ENCODE data around the gene PRKCH.

The PRKCH gene

DNA sequence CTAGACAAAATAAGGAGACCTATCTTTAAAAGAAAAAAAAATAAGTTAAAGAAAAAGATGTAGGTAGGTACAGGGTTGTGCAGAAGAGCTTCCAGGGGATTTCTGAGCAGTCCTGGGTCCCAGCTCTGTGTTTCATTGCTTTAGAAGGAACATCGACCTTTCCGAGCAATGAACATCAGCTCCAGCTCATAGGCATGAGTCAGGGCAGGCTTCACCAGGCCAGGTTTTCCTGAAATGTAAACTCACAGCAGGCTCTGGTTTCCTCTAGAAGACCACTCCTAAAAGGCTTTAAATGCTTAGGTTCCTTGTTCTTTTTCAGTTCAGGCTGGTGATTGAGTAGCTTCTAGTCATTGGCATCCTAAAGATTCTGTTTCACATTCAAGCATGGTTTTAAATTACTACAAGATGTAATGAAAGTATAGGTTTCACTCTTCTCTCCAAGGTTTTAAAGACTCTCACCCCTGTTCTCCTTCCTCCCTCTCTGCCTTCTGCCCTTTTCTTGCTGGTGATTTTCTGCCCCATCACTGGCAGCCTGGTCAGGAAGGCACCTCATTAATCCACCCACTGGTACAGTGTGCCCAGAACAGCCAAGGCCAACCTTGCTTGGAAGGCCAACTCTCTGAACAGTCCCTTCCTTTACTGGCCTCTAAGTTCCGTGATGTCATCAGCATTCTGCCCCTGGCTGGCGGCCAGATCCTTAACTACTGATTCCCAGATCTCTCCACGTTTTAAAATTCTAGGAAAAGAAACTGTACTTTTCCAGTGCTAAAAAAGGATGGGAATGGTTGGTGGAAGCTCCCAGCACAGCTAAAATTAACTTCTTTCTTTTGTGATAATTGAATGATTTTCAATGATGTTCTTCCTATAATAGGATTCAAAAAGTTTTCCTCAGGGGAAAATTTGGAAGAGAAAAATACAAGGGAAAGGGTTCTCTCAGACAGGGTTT, 264.5 kb downstream of the PRKCH start:
- TF ChIP-seq, protein P1, sequence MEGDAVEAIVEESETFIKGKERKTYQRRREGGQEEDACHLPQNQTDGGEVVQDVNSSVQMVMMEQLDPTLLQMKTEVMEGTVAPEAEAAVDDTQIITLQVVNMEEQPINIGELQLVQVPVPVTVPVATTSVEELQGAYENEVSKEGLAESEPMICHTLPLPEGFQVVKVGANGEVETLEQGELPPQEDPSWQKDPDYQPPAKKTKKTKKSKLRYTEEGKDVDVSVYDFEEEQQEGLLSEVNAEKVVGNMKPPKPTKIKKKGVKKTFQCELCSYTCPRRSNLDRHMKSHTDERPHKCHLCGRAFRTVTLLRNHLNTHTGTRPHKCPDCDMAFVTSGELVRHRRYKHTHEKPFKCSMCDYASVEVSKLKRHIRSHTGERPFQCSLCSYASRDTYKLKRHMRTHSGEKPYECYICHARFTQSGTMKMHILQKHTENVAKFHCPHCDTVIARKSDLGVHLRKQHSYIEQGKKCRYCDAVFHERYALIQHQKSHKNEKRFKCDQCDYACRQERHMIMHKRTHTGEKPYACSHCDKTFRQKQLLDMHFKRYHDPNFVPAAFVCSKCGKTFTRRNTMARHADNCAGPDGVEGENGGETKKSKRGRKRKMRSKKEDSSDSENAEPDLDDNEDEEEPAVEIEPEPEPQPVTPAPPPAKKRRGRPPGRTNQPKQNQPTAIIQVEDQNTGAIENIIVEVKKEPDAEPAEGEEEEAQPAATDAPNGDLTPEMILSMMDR (IDR thresholded peaks at IDR 0.05; ENCODE audit: low read depth, low read length, missing control alignments) = no peak
- no peak overlapping the region for H3K4me3 ChIP-seq (replicated peaks; ENCODE audit: low read depth, low read length)
- no peak for DNase-seq (ENCODE audit: extremely low read depth, low read depth)

DNA sequence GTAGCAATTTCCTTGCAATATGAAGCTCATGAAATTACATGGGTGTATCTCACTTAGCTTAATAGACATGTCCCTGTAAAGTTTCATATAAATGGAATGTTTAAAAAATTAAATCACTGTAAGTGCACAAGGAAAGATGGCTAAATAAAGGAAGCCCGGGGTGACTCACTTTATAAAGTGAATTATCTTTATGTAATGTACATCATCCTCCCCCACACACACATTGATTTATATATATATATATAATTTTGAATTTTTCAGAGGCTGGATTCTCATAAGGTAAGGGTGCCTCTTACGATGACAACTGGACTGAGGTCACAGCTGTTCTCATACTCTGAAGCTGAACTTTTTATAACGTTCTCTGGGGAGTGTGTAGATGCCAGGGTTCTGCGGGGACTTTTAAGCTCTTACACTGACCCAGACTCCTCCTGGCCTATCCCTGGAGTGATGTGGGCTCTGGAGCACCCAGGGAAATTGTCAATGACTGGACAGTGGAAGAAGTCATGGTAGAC, 265.2 kb downstream of the PRKCH start:
- H3K4me3 ChIP-seq (replicated peaks; ENCODE audit: low read depth, low read length) = no peak overlapping the region
- TF ChIP-seq, protein P1 (IDR thresholded peaks at IDR 0.05; ENCODE audit: low read depth, low read length, missing control alignments) = no peak
- no peak for DNase-seq (ENCODE audit: extremely low read depth, low read depth)

DNA sequence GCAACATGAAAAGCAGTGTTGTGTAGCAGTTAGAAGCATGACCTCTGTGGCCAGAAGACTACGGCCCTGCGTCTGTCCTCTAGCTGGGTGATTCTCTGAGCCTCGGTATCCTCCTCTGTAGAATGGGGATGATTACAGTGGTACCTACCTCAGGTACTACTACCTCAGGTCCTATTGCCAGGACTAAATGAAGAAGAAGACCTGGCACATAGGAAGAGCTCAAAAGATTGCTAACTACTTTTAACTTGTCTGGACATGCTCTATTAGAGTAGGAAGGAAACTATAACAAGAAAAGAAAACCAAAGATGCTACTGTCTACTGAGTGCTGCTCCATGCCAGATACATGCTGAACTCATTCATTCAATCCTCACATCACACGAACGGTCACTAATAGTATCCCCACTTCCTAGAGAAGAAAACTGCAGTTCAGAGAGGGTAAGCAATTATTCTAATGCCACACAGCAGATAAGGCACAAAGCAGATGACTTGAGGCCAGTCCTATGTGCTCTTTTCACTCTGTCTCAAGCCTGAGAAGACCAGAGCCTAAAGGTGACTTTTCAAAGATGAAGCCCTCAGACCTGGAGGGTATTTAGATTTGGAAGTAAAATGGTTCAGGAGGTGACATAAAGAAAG, 265.8 kb downstream of the PRKCH start:
- DNase-seq (ENCODE audit: extremely low read depth, low read depth) = no peak
- TF ChIP-seq, protein P1 (IDR thresholded peaks at IDR 0.05; ENCODE audit: low read depth, low read length, missing control alignments) = no peak
- no peak overlapping the region for H3K4me3 ChIP-seq (replicated peaks; ENCODE audit: low read depth, low read length)

DNA sequence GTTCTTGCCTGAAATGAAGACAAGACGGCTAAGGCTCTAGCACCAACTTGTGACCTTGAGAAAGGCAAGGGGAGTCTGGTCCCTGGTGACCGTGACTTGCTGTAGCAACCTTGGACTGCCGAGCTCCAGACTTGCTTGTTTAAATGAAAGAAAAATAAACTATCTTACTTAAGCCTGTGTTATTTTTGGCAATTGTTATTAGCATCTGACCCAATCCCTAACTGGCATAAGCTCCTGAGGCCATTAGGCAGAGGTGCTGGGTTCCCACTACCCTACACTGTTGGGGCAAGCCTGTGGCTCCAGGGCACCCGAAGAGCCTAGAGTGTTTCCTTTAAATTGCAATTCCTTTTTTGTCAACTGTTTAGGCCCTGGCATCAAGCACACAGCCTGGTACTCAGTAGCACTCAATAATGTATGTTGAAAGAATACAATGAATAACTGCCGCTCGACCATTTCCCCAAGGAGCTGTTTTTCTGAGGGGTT, 267.1 kb downstream of the PRKCH start:
- no peak for DNase-seq (ENCODE audit: extremely low read depth, low read depth)
- TF ChIP-seq, protein P1 (IDR thresholded peaks at IDR 0.05; ENCODE audit: low read depth, low read length, missing control alignments) = no peak
- H3K4me3 ChIP-seq (replicated peaks; ENCODE audit: low read depth, low read length) = no peak overlapping the region

DNA sequence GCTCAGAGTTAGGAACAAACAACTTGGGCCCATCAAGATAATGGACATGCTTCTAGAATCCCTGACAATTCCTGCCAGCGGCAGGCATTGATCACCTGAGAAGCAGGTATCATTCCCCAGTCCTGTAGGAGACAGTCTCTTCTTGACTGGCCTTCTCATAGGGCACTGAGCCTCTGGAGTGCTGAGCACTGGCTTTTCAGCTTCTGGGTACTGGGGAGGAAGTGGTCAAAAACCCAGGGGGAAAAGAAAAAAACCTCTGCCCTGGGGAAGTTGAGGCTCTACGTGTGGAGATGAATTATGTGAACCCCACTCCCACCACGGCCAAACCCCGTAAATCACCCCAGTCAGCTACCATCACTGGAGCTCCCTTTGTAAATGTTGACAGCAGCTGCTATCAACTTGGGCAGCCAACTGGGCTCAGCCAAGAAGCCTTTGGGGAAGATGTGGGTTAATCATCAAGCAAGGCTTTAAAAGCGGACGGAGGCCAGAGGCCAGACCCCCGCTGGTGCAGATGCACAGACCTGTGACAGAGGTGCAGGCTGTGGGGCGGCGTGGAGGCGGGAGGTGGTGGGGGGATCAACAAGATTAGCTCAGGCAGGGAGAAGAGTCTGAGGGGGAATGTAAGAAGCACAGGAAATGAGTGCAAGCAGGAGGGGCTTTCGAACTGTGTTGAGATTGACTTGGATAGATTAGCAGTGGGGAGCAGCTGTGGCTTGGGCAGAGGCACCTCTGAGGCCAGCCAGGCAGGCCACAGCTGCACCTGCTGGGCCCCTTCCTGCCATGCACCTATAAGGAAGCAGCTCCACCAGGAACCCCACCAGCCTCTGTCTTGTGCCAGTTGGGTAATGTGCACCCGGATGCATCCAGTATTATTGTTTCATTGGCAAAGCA, 268.6 kb downstream of the PRKCH start:
- TF ChIP-seq, protein P1 (IDR thresholded peaks at IDR 0.05; ENCODE audit: low read depth, low read length, missing control alignments) = no peak
- no peak for DNase-seq (ENCODE audit: extremely low read depth, low read depth)
- H3K4me3 ChIP-seq (replicated peaks; ENCODE audit: low read depth, low read length) = no peak overlapping the region

DNA sequence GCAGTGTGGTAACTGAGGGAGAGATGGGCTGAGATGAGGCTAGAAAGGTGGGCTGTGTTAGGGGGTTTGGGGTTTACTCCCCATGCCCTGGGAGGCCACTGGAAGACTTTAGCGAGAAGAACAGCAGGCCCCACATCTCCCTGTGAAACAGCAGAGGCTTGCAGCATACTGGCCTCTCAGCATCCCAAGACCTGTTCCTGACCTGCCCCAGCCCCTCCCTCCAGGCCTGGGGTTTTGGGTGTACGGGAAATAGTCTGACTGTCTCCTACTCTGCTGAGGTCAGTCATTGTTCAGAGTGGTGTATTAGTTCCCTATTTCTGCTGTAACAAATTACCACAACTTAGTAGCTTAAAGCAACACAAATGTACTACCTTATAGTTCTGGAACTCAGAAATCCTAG, 270.5 kb downstream of the PRKCH start:
- TF ChIP-seq, protein P1 (IDR thresholded peaks at IDR 0.05; ENCODE audit: low read depth, low read length, missing control alignments) = no peak
- no peak overlapping the region for H3K4me3 ChIP-seq (replicated peaks; ENCODE audit: low read depth, low read length)
- DNase-seq (ENCODE audit: extremely low read depth, low read depth) = no peak
